Hepatocyte (in vitro differentiated cells): Measurements from ENCODE around the gene GH2. TPM values are rescaled to one million over a fixed set of nuclear protein-coding genes. Genes with fewer than 3 reads are reported as not detected.
"Not testable (repeated sequence)": the region's sequence is repeated elsewhere in the genome, so short reads cannot be mapped to it uniquely, and the experiment has no call there.

Experiments
- DNase-seq: peaks from one replicate; pipeline ENCODE4 v3.0.0-alpha.2; 2016; ENCODE audit warnings: low spot score
- H2AFZ ChIP-seq: fragments of 200-600 bp; sonication (generic); 2 replicates; pipeline ENCODE4 v1.6.0; 2016; ENCODE audit warnings: antibody characterized with exemption, mild to moderate bottlenecking
- H3K27ac ChIP-seq: fragments of 200-600 bp; sonication (generic); 2 replicates; pipeline ENCODE4 v1.5.1; 2016; ENCODE audit warnings: mild to moderate bottlenecking
- H3K27me3 ChIP-seq: fragments of 200-600 bp; sonication (generic); 2 replicates; pipeline ENCODE4 v1.6.1; 2016
- H3K36me3 ChIP-seq: fragments of 200-600 bp; sonication (generic); replicated peaks from 2 replicates; pipeline ENCODE4 v1.5.1; 2016; ENCODE audit warnings: low read depth; ENCODE audit not compliant: insufficient read depth
- H3K4me1 ChIP-seq: fragments of 200-600 bp; sonication (generic); 2 replicates; pipeline ENCODE4 v1.5.1; 2016; ENCODE audit warnings: mild to moderate bottlenecking, moderate library complexity; ENCODE audit not compliant: insufficient read depth
- H3K4me2 ChIP-seq: fragments of 200-600 bp; sonication (generic); 2 replicates; pipeline ENCODE4 v1.6.0; 2016
- H3K4me3 ChIP-seq: fragments of 200-600 bp; sonication (generic); 2 replicates; pipeline ENCODE4 v1.5.1; 2016; ENCODE audit warnings: mild to moderate bottlenecking
- H3K79me2 ChIP-seq: fragments of 200-600 bp; sonication (generic); 2 replicates; pipeline ENCODE4 v1.6.0; 2017; ENCODE audit warnings: mild to moderate bottlenecking
- H3K9me2 ChIP-seq: fragments of 200-600 bp; sonication (generic); replicated peaks from 2 replicates; pipeline ENCODE4 v1.6.0; 2017; ENCODE audit warnings: mild to moderate bottlenecking; ENCODE audit not compliant: insufficient read depth
- H3K9me3 ChIP-seq: fragments of 200-600 bp; sonication (generic); 2 replicates; pipeline ENCODE4 v1.5.1; 2016; ENCODE audit warnings: low read depth, mild to moderate bottlenecking
- H4K20me1 ChIP-seq: fragments of 200-600 bp; sonication (generic); 2 replicates; pipeline ENCODE4 v1.6.0; 2016; ENCODE audit warnings: mild to moderate bottlenecking; ENCODE audit not compliant: insufficient read depth, poor library complexity, severe bottlenecking
- CTCF ChIP-seq: fragments of 200-600 bp; sonication (generic); IDR thresholded peaks from 2 replicates; pipeline ENCODE4 v1.5.1; 2016; ENCODE audit warnings: antibody characterized with exemption, mild to moderate bottlenecking; ENCODE audit not compliant: poor library complexity
- WGBS: methylation state at CpG from one replicate; pipeline ENCODE4 v1.1.6; 2016; ENCODE audit warnings: low lambda C conversion rate; ENCODE audit errors: missing lambda C conversion rate; 5-methylcytosine and 5-hydroxymethylcytosine counted together
- polyA plus RNA-seq: library from polyadenylated mRNA; unstranded; fragments of >200 nt; fragmentation: Nextera tagmentation; extraction: Ambion mirVana; gene quantifications from 2 replicates; pipeline ENCODE4 v1.2.1, GENCODE V29; 2016
- total RNA-seq: library from RNA; depleted of rRNA; stranded (reverse); fragments of >200 nt; gene quantifications from 2 replicates; pipeline ENCODE4 v1.2.3, GENCODE V29; 2014

Gene GH2
- total and polyA plus RNA-seq, 2 experiments from 2014 or later, result not detected

DNA sequence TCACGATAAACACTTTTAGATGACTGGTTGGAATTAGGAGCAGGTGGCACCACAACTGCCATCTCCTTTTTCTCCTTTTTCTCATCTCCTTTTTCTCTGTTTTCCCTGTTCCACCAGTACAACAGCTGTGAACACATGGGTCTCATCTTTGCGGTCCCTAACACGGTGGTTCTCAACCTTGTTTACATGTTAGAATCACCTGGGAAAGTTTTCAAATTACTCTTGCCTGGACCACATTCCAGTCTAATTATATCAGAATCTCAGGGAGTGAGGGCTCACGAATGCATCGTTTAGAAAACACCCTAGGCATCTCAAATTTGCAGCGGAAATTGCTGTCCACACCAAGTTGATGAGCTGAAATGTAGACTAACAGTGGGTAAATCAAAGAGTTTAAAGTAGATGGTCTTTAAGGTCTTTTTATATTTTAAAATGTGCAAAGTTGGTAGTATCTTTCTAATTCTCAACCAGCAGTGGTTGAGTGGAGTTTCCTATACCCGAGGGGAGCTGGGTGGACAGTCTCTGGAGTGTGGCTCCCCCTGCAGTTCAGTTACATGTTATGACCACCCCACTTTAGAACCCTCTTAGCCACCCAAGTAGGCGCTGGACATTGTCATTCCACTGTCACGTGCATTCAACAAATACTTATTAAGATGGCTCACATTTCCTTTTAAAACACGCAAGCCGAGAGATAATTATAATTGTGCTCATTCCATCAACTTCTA lies 10.7 kb upstream of the GH2 start:
- peak; percentile 25 for TF ChIP-seq CTCF
- H3K9me2 ChIP-seq, H3K4me1 ChIP-seq, H3K4me2 ChIP-seq, H2AFZ ChIP-seq, H3K36me3 ChIP-seq, H3K4me3 ChIP-seq, H3K9me3 ChIP-seq, H4K20me1 ChIP-seq, H3K79me2 ChIP-seq, H3K27me3 ChIP-seq, H3K27ac ChIP-seq, DNase-seq: not testable (repeated sequence)
- 55% methylated on average over 11 of the region's 11 CpGs for WGBS

- not testable (repeated sequence) for H3K9me3 ChIP-seq, H3K9me2 ChIP-seq, H3K4me2 ChIP-seq, H4K20me1 ChIP-seq, H3K36me3 ChIP-seq, H3K27ac ChIP-seq, H3K4me1 ChIP-seq, H3K79me2 ChIP-seq, H3K4me3 ChIP-seq, H2AFZ ChIP-seq, H3K27me3 ChIP-seq
- peak; percentile 46 for TF ChIP-seq CTCF
- 46% methylated on average over 13 of the region's 13 CpGs for WGBS
- DNase-seq, result peak; percentile 48
Measured at GRCh38 chr17:63889026-63889848, 7.5 kb upstream of the GH2 start.

DNA sequence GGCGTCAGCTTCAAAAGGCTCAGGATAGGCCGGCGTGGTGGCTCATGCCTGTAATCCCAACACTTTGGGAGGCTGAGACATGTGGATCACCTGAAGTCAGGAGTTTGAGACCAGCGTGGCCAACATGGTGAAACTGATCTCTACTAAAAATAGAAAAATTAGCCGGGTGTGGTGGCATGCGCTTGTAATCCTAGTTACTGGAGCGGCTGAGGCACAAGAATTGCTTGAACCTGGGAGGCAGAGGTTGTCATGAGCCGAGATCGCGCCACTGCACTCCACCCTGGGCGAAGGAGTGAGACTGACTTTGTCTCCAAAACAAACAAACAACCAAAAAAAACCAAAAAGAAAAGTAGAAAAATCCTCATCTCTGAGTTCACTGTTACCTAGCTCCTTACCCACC lies 3.4 kb upstream of the GH2 start:
- not testable (repeated sequence) for H3K27ac ChIP-seq, H3K27me3 ChIP-seq, H3K4me2 ChIP-seq, H3K9me3 ChIP-seq, H3K4me3 ChIP-seq, H4K20me1 ChIP-seq, H3K4me1 ChIP-seq, H3K79me2 ChIP-seq, H3K9me2 ChIP-seq, H2AFZ ChIP-seq, H3K36me3 ChIP-seq, DNase-seq
- 94% methylated on average over 11 of the region's 11 CpGs for WGBS

GRCh38 chr17:63882626-63883126 lies 932 bp upstream of the GH2 start:
- not testable (repeated sequence) for H3K9me2 ChIP-seq, H3K4me3 ChIP-seq, H3K27me3 ChIP-seq, H3K36me3 ChIP-seq, H3K79me2 ChIP-seq, H3K4me1 ChIP-seq, H3K9me3 ChIP-seq, H3K4me2 ChIP-seq, H3K27ac ChIP-seq, H4K20me1 ChIP-seq, DNase-seq, H2AFZ ChIP-seq
- 87% methylated on average over 9 of the region's 9 CpGs for WGBS

GRCh38 chr17:63881337-63881736 lies 407 bp downstream of the GH2 start:
- H3K27ac ChIP-seq, H3K4me2 ChIP-seq, H3K4me3 ChIP-seq, DNase-seq, H3K9me2 ChIP-seq, H3K36me3 ChIP-seq, H3K79me2 ChIP-seq, H2AFZ ChIP-seq, H4K20me1 ChIP-seq, H3K4me1 ChIP-seq, H3K27me3 ChIP-seq, H3K9me3 ChIP-seq: not testable (repeated sequence)
- 44% methylated on average over 11 of the region's 11 CpGs for WGBS
